Mesodermal cell (in vitro differentiated cells): ENCODE measurements around the gene GRK3.

Source experiments
- H3K27ac ChIP-seq: 2 replicates; pipeline ENCODE4 v1.7.0; 2013; ENCODE audit warnings: mild to moderate bottlenecking, low read depth, low read length, moderate library complexity; ENCODE audit not compliant: severe bottlenecking
- H3K36me3 ChIP-seq: 2 replicates; pipeline ENCODE4 v1.7.1; 2013; ENCODE audit warnings: mild to moderate bottlenecking, low read length, moderate library complexity; ENCODE audit not compliant: control insufficient read depth, insufficient read depth
- H3K4me1 ChIP-seq: one replicate; pipeline ENCODE4 v1.7.1; 2013; ENCODE audit warnings: mild to moderate bottlenecking, low read length; ENCODE audit not compliant: insufficient read depth, control insufficient read depth, poor library complexity, severe bottlenecking
- H3K4me3 ChIP-seq: 2 replicates; pipeline ENCODE4 v1.7.0; 2013; ENCODE audit warnings: low read length, control low read depth, mild to moderate bottlenecking; ENCODE audit not compliant: insufficient read depth, poor library complexity, severe bottlenecking; ENCODE audit errors: extremely low read depth
- H3K9me3 ChIP-seq: 2 replicates; pipeline ENCODE4 v1.7.1; 2013; ENCODE audit warnings: mild to moderate bottlenecking, low read length, moderate library complexity; ENCODE audit not compliant: control insufficient read depth
- WGBS, 2 experiments: methylation state at CpG; one replicate each; pipeline ENCODE4 v1.1.5; 2013; ENCODE audit warnings: missing lambda C conversion rate in 2 of 2; ENCODE audit not compliant: insufficient coverage in 2 of 2; 5-methylcytosine and 5-hydroxymethylcytosine counted together

GRK3 gene

GRCh38 chr22:25680956-25681355 is 116.5 kb downstream of the GRK3 start:
- H3K27ac ChIP-seq: no peak overlapping the region
- H3K4me1 ChIP-seq: no peaks in the 10 kb centered on the region
- no peaks in the 10 kb centered on the region for H3K9me3 ChIP-seq
- no peaks in the 10 kb centered on the region for H3K36me3 ChIP-seq
- 90 to 100% methylated on average over 5 of the region's 6 CpGs for WGBS, 2 experiments
- no peak overlapping the region for H3K4me3 ChIP-seq

- Histone ChIP-seq H3K36me3 (no peaks in the 10 kb centered on the region), H3K9me3 (no peaks in the 10 kb centered on the region), H3K4me3 (no peak overlapping the region), H3K4me1 (no peaks in the 10 kb centered on the region), H3K27ac (no peak overlapping the region)
- WGBS, 2 experiments: 93 to 100% methylated on average over 2 to 3 of the region's 3 CpGs
Measured at GRCh38 chr22:25682109-25682508, 117.6 kb downstream of the GRK3 start.

- Histone ChIP-seq H3K4me1 (no peaks in the 10 kb centered on the region), H3K27ac (no peak overlapping the region), H3K36me3 (no peaks in the 10 kb centered on the region), H3K9me3 (no peaks in the 10 kb centered on the region), H3K4me3 (no peak overlapping the region)
- 95 to 97% methylated on average over 5 of the region's 5 CpGs for WGBS, 2 experiments
Measured at GRCh38 chr22:25688627-25689026, 124.2 kb downstream of the GRK3 start.

- no peaks in the 10 kb centered on the region for H3K4me1 ChIP-seq
- H3K4me3 ChIP-seq: no peak overlapping the region
- H3K9me3 ChIP-seq: no peaks in the 10 kb centered on the region
- no peaks in the 10 kb centered on the region for H3K36me3 ChIP-seq
- WGBS, 2 experiments: 88 to 100% methylated on average over 1 to 2 of the region's 2 CpGs
- no peak overlapping the region for H3K27ac ChIP-seq
Measured at GRCh38 chr22:25689631-25690030, 125.2 kb downstream of the GRK3 start.

- 97 to 98% methylated on average over 5 of the region's 5 CpGs for WGBS, 2 experiments
- Histone ChIP-seq H3K9me3 (no peaks in the 10 kb centered on the region), H3K27ac (no peak overlapping the region), H3K4me3 (no peak overlapping the region), H3K36me3 (no peaks in the 10 kb centered on the region), H3K4me1 (no peaks in the 10 kb centered on the region)
Measured at GRCh38 chr22:25690798-25691197, 126.3 kb downstream of the GRK3 start.

- H3K36me3 ChIP-seq: no peaks in the 10 kb centered on the region
- H3K4me1 ChIP-seq: no peaks in the 10 kb centered on the region
- 91 to 96% methylated on average over 12 to 15 of the region's 15 CpGs for WGBS, 2 experiments
- no peak overlapping the region for H3K4me3 ChIP-seq
- no peak overlapping the region for H3K27ac ChIP-seq
- no peaks in the 10 kb centered on the region for H3K9me3 ChIP-seq
Measured at GRCh38 chr22:25692397-25693267, 128.2 kb downstream of the GRK3 start.

GRCh38 chr22:25693268-25693565 is 128.7 kb downstream of the GRK3 start:
- Histone ChIP-seq H3K27ac (no peak overlapping the region), H3K9me3 (no peaks in the 10 kb centered on the region)
- WGBS, 2 experiments: 96 to 98% methylated on average over 4 of the region's 4 CpGs

GRCh38 chr22:25694196-25694907 is 129.9 kb downstream of the GRK3 start:
- no peak overlapping the region for H3K4me3 ChIP-seq
- H3K4me1 ChIP-seq: no peaks in the 10 kb centered on the region
- H3K9me3 ChIP-seq: no peaks in the 10 kb centered on the region
- no peaks in the 10 kb centered on the region for H3K36me3 ChIP-seq
- 89 to 96% methylated on average over 7 to 10 of the region's 16 CpGs for WGBS, 2 experiments
- H3K27ac ChIP-seq: no peak overlapping the region

More at GRCh38 chr22:25693268-25693565, 128.7 kb downstream of the GRK3 start:
- no peak overlapping the region for H3K4me3 ChIP-seq
- no peaks in the 10 kb centered on the region for H3K36me3 ChIP-seq
- no peaks in the 10 kb centered on the region for H3K4me1 ChIP-seq

- Histone ChIP-seq H3K4me1 (no peaks in the 10 kb centered on the region), H3K27ac (no peak overlapping the region), H3K9me3 (no peaks in the 10 kb centered on the region), H3K36me3 (no peaks in the 10 kb centered on the region), H3K4me3 (no peak overlapping the region)
- 80 to 95% methylated on average over 1 to 3 of the region's 5 CpGs for WGBS, 2 experiments
Measured at GRCh38 chr22:25695146-25695545, 130.7 kb downstream of the GRK3 start.

- no peaks in the 10 kb centered on the region for H3K4me1 ChIP-seq
- no peak overlapping the region for H3K27ac ChIP-seq
- no peak overlapping the region for H3K4me3 ChIP-seq
- no peaks in the 10 kb centered on the region for H3K36me3 ChIP-seq
- WGBS, 2 experiments: 80 to 100% methylated on average over 1 of the region's 2 CpGs
- H3K9me3 ChIP-seq: no peaks in the 10 kb centered on the region
Measured at GRCh38 chr22:25696763-25697162, 132.3 kb downstream of the GRK3 start.

GRCh38 chr22:25697181-25697664 is 132.7 kb downstream of the GRK3 start:
- no peaks in the 10 kb centered on the region for H3K36me3 ChIP-seq
- H3K9me3 ChIP-seq: no peaks in the 10 kb centered on the region
- H3K27ac ChIP-seq: no peak overlapping the region
- no peaks in the 10 kb centered on the region for H3K4me1 ChIP-seq
- no peak overlapping the region for H3K4me3 ChIP-seq
- WGBS, 2 experiments: 90 to 94% methylated on average over 5 of the region's 5 CpGs
